C4-2B (cell line): ENCODE measurements around the gene DCLK1.

Experiments used
- H3K27ac ChIP-seq: fragments of 450-650 bp; 2 replicates; pipeline ENCODE4 v1.5.1; 2017
- ZFX ChIP-seq: fragments of 450-650 bp; IDR thresholded peaks from 2 replicates; pipeline ENCODE4 v1.6.1; 2017
- TF ChIP-seq, protein P1 (sequence below): fragments of 450-650 bp; conservative IDR thresholded peaks from 2 replicates; pipeline ENCODE4 v1.5.1; 2017; ENCODE audit warnings: mild to moderate bottlenecking

Gene DCLK1

DNA sequence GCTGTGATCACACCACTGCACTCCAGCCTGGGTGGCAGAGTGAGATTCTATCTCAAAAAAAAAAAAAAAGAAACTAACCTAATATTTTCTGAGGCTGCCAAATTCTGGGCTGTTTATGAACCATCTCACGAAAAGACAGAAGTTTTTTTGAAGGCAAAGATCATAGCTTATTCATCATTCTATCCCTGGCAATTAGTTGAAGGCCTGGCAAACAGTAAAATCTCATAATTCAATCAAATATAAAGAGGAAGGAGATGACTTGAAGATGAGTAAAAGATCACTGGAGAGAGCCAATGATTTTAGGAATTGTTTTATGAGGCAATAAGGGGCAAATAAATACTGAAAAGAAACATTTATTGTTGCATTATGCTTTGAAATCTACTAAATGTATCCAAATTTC is 216.5 kb downstream of the DCLK1 start:
- H3K27ac ChIP-seq, result no peak overlapping the region
- TF ChIP-seq ZFX, result no peak
- TF ChIP-seq, protein P1, sequence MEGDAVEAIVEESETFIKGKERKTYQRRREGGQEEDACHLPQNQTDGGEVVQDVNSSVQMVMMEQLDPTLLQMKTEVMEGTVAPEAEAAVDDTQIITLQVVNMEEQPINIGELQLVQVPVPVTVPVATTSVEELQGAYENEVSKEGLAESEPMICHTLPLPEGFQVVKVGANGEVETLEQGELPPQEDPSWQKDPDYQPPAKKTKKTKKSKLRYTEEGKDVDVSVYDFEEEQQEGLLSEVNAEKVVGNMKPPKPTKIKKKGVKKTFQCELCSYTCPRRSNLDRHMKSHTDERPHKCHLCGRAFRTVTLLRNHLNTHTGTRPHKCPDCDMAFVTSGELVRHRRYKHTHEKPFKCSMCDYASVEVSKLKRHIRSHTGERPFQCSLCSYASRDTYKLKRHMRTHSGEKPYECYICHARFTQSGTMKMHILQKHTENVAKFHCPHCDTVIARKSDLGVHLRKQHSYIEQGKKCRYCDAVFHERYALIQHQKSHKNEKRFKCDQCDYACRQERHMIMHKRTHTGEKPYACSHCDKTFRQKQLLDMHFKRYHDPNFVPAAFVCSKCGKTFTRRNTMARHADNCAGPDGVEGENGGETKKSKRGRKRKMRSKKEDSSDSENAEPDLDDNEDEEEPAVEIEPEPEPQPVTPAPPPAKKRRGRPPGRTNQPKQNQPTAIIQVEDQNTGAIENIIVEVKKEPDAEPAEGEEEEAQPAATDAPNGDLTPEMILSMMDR, result no peak

DNA sequence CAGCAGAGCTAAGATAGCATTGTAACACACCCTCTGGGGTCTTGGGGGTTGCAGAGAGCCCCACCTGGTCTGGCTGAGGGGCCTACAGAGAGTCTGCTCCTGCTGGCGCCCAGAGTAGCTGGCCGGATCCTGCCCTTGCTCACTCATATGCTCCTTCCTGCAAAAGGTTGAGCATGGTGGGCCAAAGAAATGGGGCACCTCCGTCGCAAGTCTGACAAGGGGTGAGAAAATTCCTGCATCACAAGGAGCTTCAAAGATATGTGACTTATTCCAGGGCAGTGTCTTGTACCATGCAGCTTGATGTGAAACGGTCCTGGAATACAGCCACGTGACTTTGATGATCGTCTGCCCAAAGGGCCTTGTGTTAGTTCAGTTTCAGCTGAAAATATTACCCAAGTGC is 218.3 kb downstream of the DCLK1 start:
- TF ChIP-seq, protein P1, result no peak
- no peak for TF ChIP-seq ZFX
- H3K27ac ChIP-seq, result no peak overlapping the region

DNA sequence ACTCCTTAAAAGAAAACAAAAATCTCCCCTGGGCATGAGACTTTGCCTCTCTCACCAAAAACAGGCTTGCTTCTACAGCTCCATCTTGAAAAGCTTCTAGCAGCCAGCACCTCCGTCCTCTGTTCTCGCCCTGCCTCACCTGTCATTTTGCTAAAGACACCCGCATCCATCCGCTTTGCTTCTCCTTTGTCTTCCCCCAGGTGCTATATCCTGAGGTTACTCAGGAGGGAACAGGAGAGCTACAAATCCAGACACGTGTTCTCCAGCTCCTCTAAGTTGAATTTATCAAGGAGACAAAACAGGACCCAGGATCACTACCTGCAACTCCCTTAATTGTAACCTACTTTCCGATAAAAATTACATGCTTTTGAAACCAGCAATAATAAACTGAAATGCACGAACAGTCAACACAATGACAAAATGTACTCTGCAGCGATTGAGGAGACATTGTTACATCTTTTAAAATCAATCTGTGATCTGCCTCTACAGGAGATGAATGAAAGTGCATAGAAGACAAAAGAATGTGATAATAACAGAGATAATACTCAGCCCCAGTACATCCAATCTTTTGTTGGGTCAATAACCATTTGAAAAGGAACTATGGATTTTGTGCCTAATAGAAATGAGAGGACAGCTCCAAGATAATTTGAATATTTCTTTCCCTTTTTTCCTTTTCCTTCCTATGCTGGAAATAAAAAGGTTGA is 221.2 kb downstream of the DCLK1 start:
- H3K27ac ChIP-seq, result no peak overlapping the region
- TF ChIP-seq, protein P1, result no peak; the same call in 1 of the 2 replicates
- no peak for TF ChIP-seq ZFX

DNA sequence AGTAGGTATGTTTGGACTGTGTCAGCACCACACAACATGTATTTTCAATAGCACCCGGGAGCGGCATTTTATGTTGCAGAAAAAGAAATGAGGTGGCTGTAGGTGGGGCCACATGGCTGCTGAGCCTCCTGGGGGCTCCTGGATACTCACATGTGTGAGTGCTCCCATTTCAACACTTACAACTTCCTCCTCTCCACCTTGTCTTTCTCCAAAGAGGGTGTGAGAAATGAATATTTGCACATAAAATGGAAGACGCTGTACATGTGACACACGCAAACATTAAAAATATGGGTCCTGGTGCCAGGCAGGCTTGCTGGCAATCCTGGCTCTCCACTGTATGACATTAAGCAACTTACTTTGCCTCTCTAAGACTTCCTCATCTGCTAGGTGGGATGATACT is 222.1 kb downstream of the DCLK1 start:
- H3K27ac ChIP-seq, result no peak overlapping the region
- TF ChIP-seq, protein P1, result no peak
- TF ChIP-seq ZFX, result no peak

DNA sequence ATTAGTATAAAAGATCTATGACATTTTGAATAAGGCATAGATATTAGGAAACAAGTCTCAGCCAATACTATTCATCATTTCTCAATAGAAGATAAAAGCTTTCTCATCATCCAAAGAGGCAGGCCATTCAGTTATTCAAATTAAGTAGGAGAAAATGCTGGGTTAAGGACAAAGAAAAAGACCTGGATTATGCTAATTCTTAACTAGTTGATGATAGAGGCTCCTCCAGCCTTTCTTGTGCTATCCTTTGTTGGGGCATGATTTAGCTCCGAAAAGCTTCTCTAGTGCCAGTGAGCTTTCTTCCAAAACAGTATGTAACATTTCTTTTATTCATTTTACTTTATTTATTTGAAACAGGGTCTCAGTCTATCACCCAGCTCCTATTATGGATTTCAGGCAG is 223.0 kb downstream of the DCLK1 start:
- no peak overlapping the region for H3K27ac ChIP-seq
- TF ChIP-seq, protein P1, result no peak
- no peak for TF ChIP-seq ZFX

DNA sequence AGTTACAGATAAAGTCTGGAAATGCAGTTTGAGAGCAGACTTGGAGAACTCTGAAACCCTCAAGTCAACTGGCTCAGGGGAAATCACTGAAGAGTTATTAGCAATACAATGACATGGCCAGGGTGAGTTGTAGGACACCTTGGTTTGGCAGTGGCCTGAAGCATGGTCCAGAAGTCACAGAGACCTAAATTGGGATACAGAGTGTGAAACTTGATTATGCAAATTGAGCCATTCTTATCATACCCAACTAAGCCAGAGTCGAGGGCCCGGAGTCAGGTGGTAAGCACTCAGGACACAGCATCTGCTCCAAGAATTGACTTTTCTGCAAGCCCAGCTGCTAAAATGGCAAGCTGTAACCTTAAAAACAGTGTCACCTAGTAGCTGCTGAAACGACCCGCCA is 224.5 kb downstream of the DCLK1 start:
- H3K27ac ChIP-seq, result no peak overlapping the region
- no peak for TF ChIP-seq ZFX
- TF ChIP-seq, protein P1, result no peak

DNA sequence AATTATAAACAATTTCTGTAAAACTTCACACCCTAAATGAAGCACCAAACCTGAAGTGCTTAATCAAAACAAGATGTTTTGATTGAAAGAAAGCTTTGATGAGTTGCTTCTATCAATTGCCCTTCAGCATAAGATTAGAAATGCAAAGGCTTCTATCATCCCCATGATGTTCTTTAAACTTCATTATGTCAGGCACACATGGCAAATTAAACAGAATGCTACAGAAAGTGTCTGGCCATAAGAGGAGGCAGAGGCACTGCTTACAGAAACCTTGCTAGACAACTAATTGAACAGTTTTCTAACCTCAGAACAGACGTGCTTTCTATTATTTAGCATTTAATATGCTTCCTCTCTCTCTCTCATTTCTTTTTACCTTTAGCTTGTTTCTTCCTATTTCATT is 228.1 kb downstream of the DCLK1 start:
- no peak for TF ChIP-seq ZFX
- TF ChIP-seq, protein P1, result no peak
- H3K27ac ChIP-seq, result no peak overlapping the region
